GM19025 (cell line): ENCODE results near the gene ARHGAP40.

Experiments
- ATAC-seq: cut with Tn5 transposase; IDR thresholded peaks from one replicate; pipeline ENCODE4 v1.9.1; 2021; ENCODE audit warnings: mild to moderate bottlenecking, low read depth, moderate library complexity; ENCODE audit not compliant: unreplicated experiment

The ARHGAP40 gene

GRCh38 chr20:38601216-38602184, at the start of gene ARHGAP40:
ARHGAP40 (plus strand) TSS chr20:38601809.
- ATAC-seq: no peak

GRCh38 chr20:38554986-38555385, 46.6 kb upstream of the ARHGAP40 start:
- no peak for ATAC-seq

- no peak for ATAC-seq
Measured at GRCh38 chr20:38555395-38555794, 46.2 kb upstream of the ARHGAP40 start.

GRCh38 chr20:38557174-38557573, 44.4 kb upstream of the ARHGAP40 start:
- no peak for ATAC-seq

- no peak for ATAC-seq
Measured at GRCh38 chr20:38558596-38559360, 42.8 kb upstream of the ARHGAP40 start.

- ATAC-seq: no peak
Measured at GRCh38 chr20:38559764-38560163, 41.8 kb upstream of the ARHGAP40 start.

- ATAC-seq: no peak
Measured at GRCh38 chr20:38563802-38564431, 37.7 kb upstream of the ARHGAP40 start.

GRCh38 chr20:38564680-38565079, 36.9 kb upstream of the ARHGAP40 start:
- ATAC-seq: no peak

GRCh38 chr20:38566036-38566598, 35.5 kb upstream of the ARHGAP40 start:
- ATAC-seq: no peak

- no peak for ATAC-seq
Measured at GRCh38 chr20:38569747-38570525, 31.7 kb upstream of the ARHGAP40 start.

- ATAC-seq: no peak
Measured at GRCh38 chr20:38573413-38573812, 28.2 kb upstream of the ARHGAP40 start.

GRCh38 chr20:38579219-38579910, 22.2 kb upstream of the ARHGAP40 start:
- no peak for ATAC-seq

GRCh38 chr20:38579921-38580320, 21.7 kb upstream of the ARHGAP40 start:
- no peak for ATAC-seq

- no peak for ATAC-seq
Measured at GRCh38 chr20:38581013-38581412, 20.6 kb upstream of the ARHGAP40 start, which contains the start of gene ADIG. ADIG (plus strand) TSS chr20:38581197; CDS start chr20:38581251, 54 bp downstream.

GRCh38 chr20:38581830-38582358, 19.7 kb upstream of the ARHGAP40 start:
- ATAC-seq: no peak

- ATAC-seq: no peak
Measured at GRCh38 chr20:38583306-38583705, 18.3 kb upstream of the ARHGAP40 start.

GRCh38 chr20:38584099-38584763, 17.4 kb upstream of the ARHGAP40 start:
- no peak for ATAC-seq

GRCh38 chr20:38585404-38586180, 16.0 kb upstream of the ARHGAP40 start:
- no peak for ATAC-seq
